BJ (cell line): Measurements from ENCODE around the gene KIAA0825. TPM values are rescaled to one million over a fixed set of nuclear protein-coding genes. Genes with fewer than 3 reads are reported as not detected.
"Not testable (repeated sequence)": the region's sequence is repeated elsewhere in the genome, so short reads cannot be mapped to it uniquely, and the experiment has no call there.

Source experiments
- CTCF ChIA-PET: fragments of 350-600 bp; formaldehyde crosslinking; extraction: SDS; loops from one replicate; lab custom pipeline; 2021; ENCODE audit warnings: antibody characterized with exemption, inconsistent platforms; lab: Yijun Ruan, JAX
- POLR2A ChIA-PET: fragments of 300-600 bp; sonication (Branson Sonifier 250); formaldehyde crosslinking; extraction: SDS; loops from one replicate; lab custom pipeline; 2021; ENCODE audit warnings: antibody characterized with exemption; lab: Charles Lee
- DNase-seq: peaks from one replicate; pipeline ENCODE4 v3.0.0-alpha.2; 2011; ENCODE audit warnings: low read depth
- H3K27me3 ChIP-seq: 2 replicates; pipeline ENCODE4 v1.6.0; 2011; ENCODE audit warnings: low read length; ENCODE audit not compliant: control insufficient read depth, insufficient read depth
- H3K36me3 ChIP-seq: 2 replicates; pipeline ENCODE4 v1.5.1; 2011; ENCODE audit warnings: low read length; ENCODE audit not compliant: control insufficient read depth, insufficient read depth
- H3K4me3 ChIP-seq: 2 replicates; pipeline ENCODE4 v1.5.1; 2011; ENCODE audit warnings: low read depth, mild to moderate bottlenecking, control low read depth, low read length
- CTCF ChIP-seq: IDR thresholded peaks from 2 replicates; pipeline ENCODE4 v1.5.1; 2011; ENCODE audit warnings: low read depth, mild to moderate bottlenecking, control low read depth, inconsistent platforms, low read length, moderate library complexity; ENCODE audit not compliant: insufficient read depth
- polyA plus RNA-seq: library from polyadenylated mRNA; depleted of rRNA; stranded (reverse); fragments of >200 nt; gene quantifications from 2 replicates; pipeline ENCODE4 v1.2.3, GENCODE V29; 2011

KIAA0825 gene
- polyA plus RNA-seq, 1 experiment, result 0.69 TPM

GRCh38 chr5:94153736-94154450, 464.5 kb downstream of the KIAA0825 start:
- CTCF ChIA-PET, result interaction anchor here (1.0 kb wide), 1 partner anchor 39 kb away, joined by 3 read pairs; no protein-coding TSS in a partner anchor
- DNase-seq, result no peak
- no peak for TF ChIP-seq CTCF
- POLR2A ChIA-PET, result no interaction called here
- Histone ChIP-seq H3K4me3 (no peak overlapping the region), H3K36me3 (no peaks in the 10 kb centered on the region), H3K27me3 (no peaks in the 10 kb centered on the region)

GRCh38 chr5:94143621-94144020, 474.8 kb downstream of the KIAA0825 start:
- H3K27me3 ChIP-seq, POLR2A ChIA-PET, CTCF ChIA-PET: not testable (repeated sequence)

GRCh38 chr5:94140300-94140699, 478.1 kb downstream of the KIAA0825 start:
- no peaks in the 10 kb centered on the region for H3K36me3 ChIP-seq
- H3K27me3 ChIP-seq, result no peaks in the 10 kb centered on the region
- DNase-seq, result no peak
- POLR2A ChIA-PET, result no interaction called here
- CTCF ChIA-PET, result no interaction called here
- H3K4me3 ChIP-seq, result no peak overlapping the region
- no peak for TF ChIP-seq CTCF

More at GRCh38 chr5:94143621-94144020, 474.8 kb downstream of the KIAA0825 start:
- DNase-seq, H3K4me3 ChIP-seq, H3K36me3 ChIP-seq: not testable (repeated sequence)

- H3K27me3 ChIP-seq, result no peaks in the 10 kb centered on the region
- CTCF ChIA-PET, result no interaction called here
- POLR2A ChIA-PET, result no interaction called here
- no peak for TF ChIP-seq CTCF
- H3K36me3 ChIP-seq, result no peaks in the 10 kb centered on the region
- no peak overlapping the region for H3K4me3 ChIP-seq
- DNase-seq, result no peak
These were observed 488.3 kb downstream of the KIAA0825 start for GRCh38 chr5:94130077-94130476.

- DNase-seq, result no peak
- Histone ChIP-seq H3K27me3 (peaks cover 4% of the 10 kb centered on the region; the same call in 1 of the 2 replicates), H3K4me3 (no peak overlapping the region), H3K36me3 (no peaks in the 10 kb centered on the region)
- ChIA-PET CTCF (no interaction called here), POLR2A (no interaction called here)
- no peak for TF ChIP-seq CTCF
These were observed 493.3 kb downstream of the KIAA0825 start for GRCh38 chr5:94125107-94125506.

GRCh38 chr5:94116317-94116716, 502.1 kb downstream of the KIAA0825 start:
- H3K27me3 ChIP-seq, H3K36me3 ChIP-seq, H3K4me3 ChIP-seq, DNase-seq, CTCF ChIA-PET, POLR2A ChIA-PET: not testable (repeated sequence)
